ENCODE data around the gene CHAF1B.
"Not testable (repeated sequence)": the region's sequence is repeated elsewhere in the genome, so short reads cannot be mapped to it uniquely, and the experiment has no call there.

The CHAF1B gene

GRCh38 chr21:36385233-36386030, at the start of gene CHAF1B:
Gene CHAF1B, plus strand, starts transcription at chr21:36385392. Its CDS starts 745 bp downstream, at chr21:36386137.
- DNase-seq (ENCODE audit: low read depth, low spot score): peak; percentile 64

DNA sequence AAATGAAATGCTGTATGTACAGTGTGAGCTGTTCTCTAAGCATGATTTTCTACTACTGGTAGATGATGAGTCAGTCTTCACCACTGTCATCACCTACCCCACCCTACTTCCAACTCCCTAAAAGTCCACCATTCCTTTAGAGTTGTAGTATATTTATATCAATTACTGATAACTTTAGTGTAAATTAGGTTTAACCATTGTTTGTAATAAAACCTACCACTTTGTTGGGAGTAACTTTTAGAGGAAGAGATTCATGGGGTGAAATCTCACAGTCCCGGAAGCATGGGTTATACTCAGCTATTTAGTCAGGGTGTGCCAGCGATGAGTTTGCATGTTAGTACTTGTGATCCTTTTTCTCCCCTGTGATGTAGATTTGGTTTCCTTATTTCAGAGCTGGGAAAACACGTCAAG, 48.1 kb upstream of the CHAF1B start:
- no peak for DNase-seq (ENCODE audit: low read depth, low spot score)

DNA sequence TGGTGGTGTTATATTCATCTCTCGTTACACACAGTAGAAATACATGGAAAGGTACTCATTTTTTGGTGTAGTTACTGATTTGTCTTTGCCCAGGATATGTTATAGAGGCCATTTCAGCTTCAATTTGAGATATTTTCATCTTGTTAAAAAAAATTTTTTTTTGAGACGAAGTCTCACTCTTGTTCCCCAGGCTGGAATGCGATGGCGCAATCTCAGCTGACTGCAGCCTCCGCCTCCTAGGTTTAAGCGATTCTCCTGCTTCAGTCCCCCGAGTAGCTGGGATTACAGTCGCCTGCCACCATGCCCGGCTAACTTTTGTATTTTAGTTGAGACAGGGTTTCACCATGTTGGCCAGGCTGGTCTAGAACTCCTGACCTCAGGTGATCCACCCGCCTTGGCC, 46.2 kb upstream of the CHAF1B start:
- no peak for DNase-seq (ENCODE audit: low read depth, low spot score)

DNA sequence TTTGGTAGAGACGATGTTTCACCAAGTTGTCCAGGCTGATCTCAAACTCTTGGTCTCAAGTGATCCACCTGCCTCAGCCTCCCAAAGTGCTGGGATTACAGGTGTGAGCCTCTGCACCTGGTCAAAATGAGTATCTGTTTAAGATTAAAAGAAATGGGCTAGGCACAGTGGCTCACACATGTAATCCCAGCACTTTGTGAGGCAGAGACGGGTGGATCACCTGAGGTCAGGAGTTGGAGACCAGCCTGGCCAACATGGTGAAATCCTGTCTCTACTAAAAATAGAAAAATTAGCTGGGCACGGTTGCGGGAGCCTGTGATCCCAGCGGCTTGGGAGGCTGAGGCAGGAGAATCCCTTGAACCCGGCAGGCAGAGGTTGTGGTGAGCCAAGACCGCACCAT, 42.6 kb upstream of the CHAF1B start:
- not testable (repeated sequence) for DNase-seq (ENCODE audit: low read depth, low spot score)

DNA sequence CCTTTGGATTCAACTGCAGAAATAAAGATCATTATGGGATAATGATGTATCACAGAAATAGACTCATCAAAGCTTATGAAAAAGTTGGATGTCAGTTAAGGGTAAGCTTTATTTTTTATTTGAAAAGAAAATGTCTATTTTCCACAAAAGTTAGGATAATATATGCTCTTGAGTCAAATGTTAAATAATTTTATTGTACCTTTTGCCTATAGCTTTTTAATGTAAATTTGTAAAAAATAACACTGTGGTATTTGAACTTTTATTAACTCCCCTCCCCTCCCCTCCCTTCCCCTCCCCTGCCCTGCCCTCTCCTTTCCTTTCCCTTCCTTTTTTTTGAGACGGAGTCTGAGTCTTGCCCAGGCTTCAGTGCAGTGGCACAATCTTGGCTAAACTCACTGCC, 40.3 kb upstream of the CHAF1B start:
- DNase-seq (ENCODE audit: low read depth, low spot score): no peak

GRCh38 chr21:36347278-36347961, 37.8 kb upstream of the CHAF1B start:
- no peak for DNase-seq (ENCODE audit: low read depth, low spot score)

DNA sequence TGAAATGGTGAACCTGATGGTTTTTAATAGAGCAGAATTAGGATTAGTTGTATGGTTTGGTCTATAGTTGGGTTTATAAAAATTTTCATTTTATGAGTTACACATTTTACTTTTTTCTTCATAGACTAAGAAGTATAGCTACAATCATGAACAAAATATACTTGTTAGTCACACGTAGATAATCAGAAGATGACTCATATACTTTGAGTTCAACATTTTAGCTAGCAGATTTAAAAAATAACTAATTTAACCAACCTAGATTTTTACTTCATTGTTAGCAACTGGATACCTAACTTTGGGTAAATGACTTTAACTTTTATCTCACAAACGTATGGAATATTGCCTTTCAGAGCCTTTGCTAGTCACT, 37.2 kb upstream of the CHAF1B start:
- DNase-seq (ENCODE audit: low read depth, low spot score): no peak

- no peak for DNase-seq (ENCODE audit: low read depth, low spot score)
These were observed 35.9 kb upstream of the CHAF1B start for GRCh38 chr21:36349315-36349714.

GRCh38 chr21:36350282-36350910, 34.8 kb upstream of the CHAF1B start:
- DNase-seq (ENCODE audit: low read depth, low spot score): no peak

- no peak for DNase-seq (ENCODE audit: low read depth, low spot score)
These were observed 30.1 kb upstream of the CHAF1B start for GRCh38 chr21:36354918-36355680.

- no peak for DNase-seq (ENCODE audit: low read depth, low spot score)
These were observed 29.3 kb upstream of the CHAF1B start for GRCh38 chr21:36355868-36356267.

- no peak for DNase-seq (ENCODE audit: low read depth, low spot score)
These were observed 26.0 kb upstream of the CHAF1B start for GRCh38 chr21:36359185-36359584.

- DNase-seq (ENCODE audit: low read depth, low spot score): no peak
These were observed 16.0 kb upstream of the CHAF1B start for GRCh38 chr21:36369064-36369685.

GRCh38 chr21:36375994-36376393, 9.2 kb upstream of the CHAF1B start:
- no peak for DNase-seq (ENCODE audit: low read depth, low spot score)

DNA sequence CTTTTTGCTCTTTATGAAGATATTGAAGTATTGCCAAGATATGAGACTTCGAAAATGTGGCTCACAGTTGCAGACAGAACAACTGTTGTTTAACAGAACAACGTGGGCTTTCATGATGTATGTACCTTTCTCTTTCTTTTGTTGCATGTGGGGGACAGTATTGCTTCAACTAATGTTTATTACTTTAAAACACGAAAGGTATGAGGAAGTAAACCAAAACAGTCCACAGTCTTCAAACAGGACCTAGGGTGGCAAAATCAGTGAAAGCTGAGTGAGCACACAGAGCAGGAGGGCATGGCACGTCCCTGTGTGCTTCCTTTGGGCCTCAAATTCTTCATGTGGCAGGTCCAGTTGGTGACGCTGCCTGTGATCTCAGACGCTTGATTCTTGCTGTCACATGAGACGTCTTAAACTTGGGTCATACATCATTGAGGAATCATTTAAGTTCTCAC, 7.8 kb upstream of the CHAF1B start:
- DNase-seq (ENCODE audit: low read depth, low spot score): no peak

DNA sequence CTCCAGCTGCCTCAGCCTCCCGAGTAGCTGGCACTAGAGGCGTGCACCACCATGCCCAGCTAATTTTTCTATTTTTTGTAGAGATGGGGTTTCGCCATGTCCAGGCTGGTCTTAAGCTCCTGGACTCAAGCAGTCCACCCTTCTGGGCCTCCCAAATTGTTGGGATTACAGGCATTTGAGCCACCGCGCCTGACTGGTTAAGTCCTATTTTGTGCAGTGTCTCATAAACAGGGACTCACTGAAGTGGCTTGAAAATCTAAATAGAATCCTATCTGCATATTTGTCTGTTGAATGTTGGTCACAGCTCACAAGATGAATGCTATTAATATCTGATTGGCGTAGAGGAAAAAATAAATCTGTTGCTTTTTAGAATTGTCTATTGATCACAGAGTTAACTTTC, 5.9 kb upstream of the CHAF1B start:
- no peak for DNase-seq (ENCODE audit: low read depth, low spot score)

- DNase-seq (ENCODE audit: low read depth, low spot score): no peak
These were observed 3.2 kb upstream of the CHAF1B start for GRCh38 chr21:36381841-36382589.

- not testable (repeated sequence) for DNase-seq (ENCODE audit: low read depth, low spot score)
These were observed 2.5 kb upstream of the CHAF1B start for GRCh38 chr21:36382722-36383121.

GRCh38 chr21:36384885-36385232, 333 bp upstream of the CHAF1B start:
- DNase-seq (ENCODE audit: low read depth, low spot score): no peak

GRCh38 chr21:36386031-36386642, 945 bp downstream of the CHAF1B start:
- no peak for DNase-seq (ENCODE audit: low read depth, low spot score)
